ENCODE results near the gene NCEH1. TPM values are rescaled to one million over a fixed set of nuclear protein-coding genes. Genes with fewer than 3 reads are reported as not detected.
A peak's percentile ranks its signal among the peaks of the same experiment; 100 is the strongest.

The NCEH1 gene
- total and polyA plus RNA-seq, 2 of the 13 experiments (the other 11 are each of a cell fraction or from before 2014, with no cell fraction given) = 12.9 to 21.4 TPM

GRCh38 chr3:172612871-172613678 is 97.8 kb downstream of the NCEH1 start (continued):
- TF ChIP-seq SP140L (CRISPR knock-in tag; IDR thresholded peaks at IDR 0.05; ENCODE audit: borderline replicate concordance) (no peak), RXRA (CRISPR knock-in tag; IDR thresholded peaks at IDR 0.05) (peak; percentile 37; the same call in 1 of the 2 replicates), JUND (CRISPR knock-in tag; IDR thresholded peaks at IDR 0.05) (no peak), HIC2 (CRISPR knock-in tag; IDR thresholded peaks at IDR 0.05; ENCODE audit: low read depth) (no peak), CCDC6 (CRISPR knock-in tag; IDR thresholded peaks at IDR 0.05) (no peak), CBFB (CRISPR knock-in tag; IDR thresholded peaks at IDR 0.05) (no peak), ERF (CRISPR knock-in tag; IDR thresholded peaks at IDR 0.05) (no peak), ZNF564 (CRISPR knock-in tag; IDR thresholded peaks at IDR 0.05) (peak; percentile 86; the same call in 1 of the 2 replicates), AKAP8 (CRISPR knock-in tag; IDR thresholded peaks at IDR 0.05) (no peak), ZNF354B (CRISPR knock-in tag; IDR thresholded peaks at IDR 0.05) (no peak), CEBPG (CRISPR knock-in tag; IDR thresholded peaks at IDR 0.05) (0 out of 2 replicates have a peak, but pooled peaks have one; percentile 11), PTBP1 (IDR thresholded peaks at IDR 0.05; ENCODE audit: low read depth, low read length, poor library complexity, severe bottlenecking) (no peak), GATAD2A (CRISPR knock-in tag; IDR thresholded peaks at IDR 0.05) (peak; percentile 89), CSRNP1 (CRISPR knock-in tag; IDR thresholded peaks at IDR 0.05) (no peak), FOSL2 (CRISPR knock-in tag; IDR thresholded peaks at IDR 0.05) (0 out of 2 replicates have a peak, but pooled peaks have one; percentile 30), ZNF644 (CRISPR knock-in tag; IDR thresholded peaks at IDR 0.05; ENCODE audit: low read depth) (peak; percentile 65), PITX1 (CRISPR knock-in tag; IDR thresholded peaks at IDR 0.05) (peak; percentile 44; the same call in 1 of the 2 replicates), MAZ (IDR thresholded peaks at IDR 0.05; ENCODE audit: borderline replicate concordance, low read depth, low read length) (no peak), MAZ (CRISPR knock-in tag; IDR thresholded peaks at IDR 0.05; ENCODE audit: low read depth) (no peak), ZFY (CRISPR knock-in tag; IDR thresholded peaks at IDR 0.05) (no peak)
- TF ChIP-seq, protein P1, sequence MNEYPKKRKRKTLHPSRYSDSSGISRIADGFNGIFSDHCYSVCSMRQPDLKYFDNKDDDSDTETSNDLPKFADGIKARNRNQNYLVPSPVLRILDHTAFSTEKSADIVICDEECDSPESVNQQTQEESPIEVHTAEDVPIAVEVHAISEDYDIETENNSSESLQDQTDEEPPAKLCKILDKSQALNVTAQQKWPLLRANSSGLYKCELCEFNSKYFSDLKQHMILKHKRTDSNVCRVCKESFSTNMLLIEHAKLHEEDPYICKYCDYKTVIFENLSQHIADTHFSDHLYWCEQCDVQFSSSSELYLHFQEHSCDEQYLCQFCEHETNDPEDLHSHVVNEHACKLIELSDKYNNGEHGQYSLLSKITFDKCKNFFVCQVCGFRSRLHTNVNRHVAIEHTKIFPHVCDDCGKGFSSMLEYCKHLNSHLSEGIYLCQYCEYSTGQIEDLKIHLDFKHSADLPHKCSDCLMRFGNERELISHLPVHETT (CRISPR knock-in tag; conservative IDR thresholded peaks at IDR 0.05) = no peak
- TF ChIP-seq, protein P2, sequence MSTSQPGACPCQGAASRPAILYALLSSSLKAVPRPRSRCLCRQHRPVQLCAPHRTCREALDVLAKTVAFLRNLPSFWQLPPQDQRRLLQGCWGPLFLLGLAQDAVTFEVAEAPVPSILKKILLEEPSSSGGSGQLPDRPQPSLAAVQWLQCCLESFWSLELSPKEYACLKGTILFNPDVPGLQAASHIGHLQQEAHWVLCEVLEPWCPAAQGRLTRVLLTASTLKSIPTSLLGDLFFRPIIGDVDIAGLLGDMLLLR (CRISPR knock-in tag; IDR thresholded peaks at IDR 0.05) = no peak
- TF ChIP-seq, protein P3, sequence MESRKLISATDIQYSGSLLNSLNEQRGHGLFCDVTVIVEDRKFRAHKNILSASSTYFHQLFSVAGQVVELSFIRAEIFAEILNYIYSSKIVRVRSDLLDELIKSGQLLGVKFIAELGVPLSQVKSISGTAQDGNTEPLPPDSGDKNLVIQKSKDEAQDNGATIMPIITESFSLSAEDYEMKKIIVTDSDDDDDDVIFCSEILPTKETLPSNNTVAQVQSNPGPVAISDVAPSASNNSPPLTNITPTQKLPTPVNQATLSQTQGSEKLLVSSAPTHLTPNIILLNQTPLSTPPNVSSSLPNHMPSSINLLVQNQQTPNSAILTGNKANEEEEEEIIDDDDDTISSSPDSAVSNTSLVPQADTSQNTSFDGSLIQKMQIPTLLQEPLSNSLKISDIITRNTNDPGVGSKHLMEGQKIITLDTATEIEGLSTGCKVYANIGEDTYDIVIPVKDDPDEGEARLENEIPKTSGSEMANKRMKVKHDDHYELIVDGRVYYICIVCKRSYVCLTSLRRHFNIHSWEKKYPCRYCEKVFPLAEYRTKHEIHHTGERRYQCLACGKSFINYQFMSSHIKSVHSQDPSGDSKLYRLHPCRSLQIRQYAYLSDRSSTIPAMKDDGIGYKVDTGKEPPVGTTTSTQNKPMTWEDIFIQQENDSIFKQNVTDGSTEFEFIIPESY (CRISPR knock-in tag; IDR thresholded peaks at IDR 0.05) = peak; percentile 78
